VCaP (cell line): ENCODE results near the gene AIFM3.
"Not testable (repeated sequence)": the region's sequence is repeated elsewhere in the genome, so short reads cannot be mapped to it uniquely, and the experiment has no call there.

ENCODE experiments used
- H3K27ac ChIP-seq: fragments of 450-650 bp; 2 replicates; pipeline ENCODE4 v1.5.1; 2017
- TF ChIP-seq, protein P1 (sequence below): fragments of 450-650 bp; conservative IDR thresholded peaks from 2 replicates; pipeline ENCODE4 v1.5.1; 2017; ENCODE audit warnings: mild to moderate bottlenecking, moderate library complexity

AIFM3 gene

DNA sequence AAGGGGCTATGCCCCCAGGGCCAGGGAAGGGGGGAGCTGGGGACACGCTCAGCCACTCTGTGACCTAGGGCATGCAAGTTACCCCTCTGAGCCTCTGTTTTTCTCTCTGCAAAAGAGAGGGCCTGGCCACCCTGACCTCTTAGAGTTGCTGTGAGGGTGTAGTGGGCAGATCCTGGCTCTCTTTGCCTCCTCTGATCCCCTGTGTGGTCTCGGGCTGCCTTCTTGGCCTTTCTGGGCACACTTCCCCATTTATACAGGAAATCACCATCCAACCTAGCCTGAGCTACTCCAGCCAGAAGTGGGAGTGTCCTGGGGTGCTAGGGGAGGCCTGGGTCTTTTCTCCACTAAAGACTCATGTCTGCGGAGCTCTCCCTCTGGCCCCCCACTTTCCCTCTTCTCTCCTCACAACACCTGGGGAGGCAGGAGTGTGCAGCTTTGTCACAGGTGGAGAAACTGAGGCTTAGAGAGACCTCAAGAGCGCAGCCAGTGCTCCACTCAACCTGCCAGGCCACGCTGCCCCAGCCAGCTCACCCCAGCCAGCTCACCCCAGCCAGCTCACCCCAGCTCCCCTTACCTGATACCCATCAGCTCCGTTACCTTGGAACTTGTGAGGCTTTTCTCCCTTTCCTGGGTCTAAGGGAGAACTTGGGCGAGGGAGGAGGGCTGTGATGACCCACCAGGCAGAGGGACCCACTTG lies 1.4 kb downstream of the AIFM3 start:
- TF ChIP-seq, protein P1, sequence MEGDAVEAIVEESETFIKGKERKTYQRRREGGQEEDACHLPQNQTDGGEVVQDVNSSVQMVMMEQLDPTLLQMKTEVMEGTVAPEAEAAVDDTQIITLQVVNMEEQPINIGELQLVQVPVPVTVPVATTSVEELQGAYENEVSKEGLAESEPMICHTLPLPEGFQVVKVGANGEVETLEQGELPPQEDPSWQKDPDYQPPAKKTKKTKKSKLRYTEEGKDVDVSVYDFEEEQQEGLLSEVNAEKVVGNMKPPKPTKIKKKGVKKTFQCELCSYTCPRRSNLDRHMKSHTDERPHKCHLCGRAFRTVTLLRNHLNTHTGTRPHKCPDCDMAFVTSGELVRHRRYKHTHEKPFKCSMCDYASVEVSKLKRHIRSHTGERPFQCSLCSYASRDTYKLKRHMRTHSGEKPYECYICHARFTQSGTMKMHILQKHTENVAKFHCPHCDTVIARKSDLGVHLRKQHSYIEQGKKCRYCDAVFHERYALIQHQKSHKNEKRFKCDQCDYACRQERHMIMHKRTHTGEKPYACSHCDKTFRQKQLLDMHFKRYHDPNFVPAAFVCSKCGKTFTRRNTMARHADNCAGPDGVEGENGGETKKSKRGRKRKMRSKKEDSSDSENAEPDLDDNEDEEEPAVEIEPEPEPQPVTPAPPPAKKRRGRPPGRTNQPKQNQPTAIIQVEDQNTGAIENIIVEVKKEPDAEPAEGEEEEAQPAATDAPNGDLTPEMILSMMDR = no peak
- H3K27ac ChIP-seq = no peak overlapping the region

DNA sequence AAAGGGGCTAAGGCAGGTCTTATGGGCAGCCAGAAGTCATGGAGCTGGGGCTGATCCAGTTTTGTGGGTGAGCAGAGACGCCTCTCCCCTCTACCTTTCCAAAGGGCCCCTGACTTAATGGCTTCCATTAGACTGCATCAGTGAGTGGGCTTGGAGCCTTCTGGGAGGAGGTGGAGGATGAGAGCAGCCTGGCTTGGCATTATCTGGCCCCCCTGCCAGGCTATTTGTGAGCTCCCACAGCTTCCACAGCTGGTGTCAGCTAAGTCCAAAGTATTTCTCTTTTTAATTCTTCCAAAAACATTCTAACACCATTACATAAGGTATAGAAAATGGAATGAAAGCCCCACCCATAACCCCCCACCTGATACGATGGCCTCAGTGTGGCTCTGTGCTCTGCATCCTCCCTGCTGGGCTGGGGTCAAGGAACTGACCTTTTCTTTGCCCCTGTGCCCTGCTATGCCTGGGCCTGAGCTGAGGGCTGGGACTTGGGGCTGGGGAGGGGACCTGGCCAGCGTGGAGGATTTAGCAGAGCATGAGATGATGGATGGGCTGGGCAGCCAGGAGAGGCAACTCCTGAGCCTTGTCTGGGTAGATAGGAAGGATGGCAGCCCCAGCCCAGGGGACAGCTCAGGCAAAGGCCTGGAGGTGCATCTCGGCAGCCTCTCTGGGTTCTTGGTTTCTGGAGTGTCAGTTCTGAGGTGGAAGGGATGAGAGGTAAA lies 4.0 kb downstream of the AIFM3 start:
- TF ChIP-seq, protein P1 = no peak
- no peak overlapping the region for H3K27ac ChIP-seq

DNA sequence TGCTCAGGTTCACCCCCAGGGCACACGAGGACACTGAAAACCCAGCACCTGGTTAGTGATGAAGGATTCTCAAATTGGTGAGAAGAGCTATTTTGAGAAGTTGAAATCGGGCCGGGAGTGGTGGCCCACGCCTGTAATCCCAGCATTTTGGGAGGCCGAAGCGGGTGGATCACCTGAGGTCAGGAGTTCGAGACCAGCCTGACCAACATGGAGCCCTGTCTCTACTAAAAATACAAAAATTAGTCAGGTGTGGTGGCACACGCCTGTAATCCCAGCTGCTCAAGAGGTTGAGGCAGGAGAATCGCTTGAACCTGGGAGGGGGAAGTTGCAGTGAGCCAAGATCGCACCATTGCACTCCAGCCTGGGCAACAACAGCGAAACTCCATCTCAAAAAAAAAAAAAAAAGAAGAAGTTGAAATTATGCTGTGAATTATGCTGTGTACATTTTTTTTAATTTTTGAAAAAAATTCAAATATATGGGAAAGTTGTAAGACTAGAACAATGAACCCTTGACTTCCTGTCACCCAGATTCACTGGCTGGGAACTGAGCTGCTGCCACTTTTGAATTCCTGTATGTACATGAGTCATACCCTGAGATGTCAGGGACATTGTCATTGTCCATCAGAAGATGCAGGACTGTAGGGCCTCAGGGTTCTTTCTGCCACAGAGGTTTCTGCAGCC lies 5.1 kb downstream of the AIFM3 start:
- not testable (repeated sequence) for H3K27ac ChIP-seq

DNA sequence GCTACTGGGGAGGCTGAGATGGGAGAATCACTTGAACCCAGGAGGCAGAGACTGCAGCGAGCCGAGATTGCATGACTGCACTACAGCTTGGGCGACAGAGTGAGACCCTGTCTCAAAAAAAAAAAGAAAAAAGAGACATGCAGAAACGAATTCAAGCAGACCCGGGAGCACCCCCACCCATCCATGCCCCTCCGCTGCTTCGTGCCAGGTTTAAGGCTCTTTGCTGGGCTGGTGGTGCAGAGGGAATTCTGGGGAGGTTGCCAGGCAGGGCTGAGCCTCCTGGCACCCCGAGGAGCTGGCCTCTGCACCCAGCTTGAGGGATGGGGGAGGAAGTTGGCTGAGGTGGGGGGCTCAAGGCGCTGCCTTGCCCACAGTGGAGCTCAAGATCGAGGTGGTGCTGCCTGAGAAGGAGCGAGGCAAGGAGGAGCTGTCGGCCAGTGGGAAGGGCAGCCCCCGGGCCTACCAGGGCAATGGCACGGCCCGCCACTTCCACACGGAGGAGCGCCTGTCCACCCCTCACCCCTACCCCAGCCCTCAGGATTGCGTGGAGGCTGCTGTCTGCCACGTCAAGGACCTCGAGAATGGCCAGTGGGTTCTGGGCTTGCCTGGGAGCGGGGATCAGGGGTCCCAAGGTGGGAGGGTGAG lies 6.0 kb downstream of the AIFM3 start:
- H3K27ac ChIP-seq = no peak overlapping the region
- TF ChIP-seq, protein P1 = no peak

DNA sequence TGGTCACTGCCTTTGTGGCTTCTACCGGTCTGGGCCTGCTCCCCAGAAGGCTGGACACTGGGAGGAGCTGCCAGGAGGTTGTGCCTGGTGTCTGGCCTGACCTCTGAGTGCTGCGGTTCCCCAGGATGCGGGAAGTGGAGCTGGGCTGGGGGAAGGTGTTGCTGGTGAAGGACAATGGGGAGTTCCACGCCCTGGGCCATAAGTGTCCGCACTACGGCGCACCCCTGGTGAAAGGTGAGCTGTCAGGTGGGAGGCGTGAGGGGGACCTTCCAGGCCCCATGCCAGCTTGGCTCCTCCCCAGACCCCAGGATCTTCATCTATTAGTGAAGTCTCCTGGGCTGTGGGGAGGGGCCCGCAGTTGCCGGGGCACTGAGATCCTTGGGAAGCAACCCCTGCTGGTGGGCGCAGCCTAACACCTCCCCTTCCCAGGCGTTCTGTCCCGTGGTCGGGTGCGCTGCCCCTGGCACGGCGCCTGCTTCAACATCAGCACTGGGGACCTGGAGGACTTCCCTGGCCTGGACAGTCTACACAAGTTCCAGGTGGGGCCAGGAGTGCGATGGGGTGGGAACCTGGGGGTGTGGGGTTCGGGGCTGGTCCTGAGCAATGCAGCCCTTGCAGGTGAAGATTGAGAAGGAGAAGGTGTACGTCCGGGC lies 6.7 kb downstream of the AIFM3 start:
- TF ChIP-seq, protein P1 = no peak

DNA sequence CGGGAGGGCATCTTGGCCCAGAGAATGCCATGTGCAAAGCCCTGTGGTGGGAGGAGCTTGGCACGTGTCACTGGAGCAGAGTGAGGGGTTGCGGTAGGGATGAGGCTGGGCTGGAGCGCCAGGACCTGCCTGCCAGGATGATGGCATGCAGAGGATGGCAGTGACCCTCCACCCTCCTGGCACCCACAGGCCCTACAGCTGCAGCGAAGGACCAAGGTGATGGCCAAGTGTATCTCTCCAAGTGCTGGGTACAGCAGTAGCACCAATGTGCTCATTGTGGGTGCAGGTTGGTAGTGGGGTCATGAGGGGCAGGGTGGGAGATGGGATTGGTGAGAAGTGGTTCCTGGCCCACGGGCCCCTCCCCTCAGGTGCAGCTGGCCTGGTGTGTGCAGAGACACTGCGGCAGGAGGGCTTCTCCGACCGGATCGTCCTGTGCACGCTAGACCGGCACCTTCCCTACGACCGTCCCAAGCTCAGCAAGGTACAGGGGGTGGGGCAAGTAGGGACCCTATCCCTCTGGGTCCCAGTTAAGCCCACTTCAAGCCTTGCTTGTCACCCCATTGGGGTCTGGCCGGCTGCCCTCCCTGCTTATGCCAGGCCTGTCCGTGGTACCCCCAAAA lies 7.4 kb downstream of the AIFM3 start:
- TF ChIP-seq, protein P1 = no peak
- no peak overlapping the region for H3K27ac ChIP-seq

More for the DNA sequence above, 6.7 kb downstream of the AIFM3 start:
- H3K27ac ChIP-seq = no peak overlapping the region

DNA sequence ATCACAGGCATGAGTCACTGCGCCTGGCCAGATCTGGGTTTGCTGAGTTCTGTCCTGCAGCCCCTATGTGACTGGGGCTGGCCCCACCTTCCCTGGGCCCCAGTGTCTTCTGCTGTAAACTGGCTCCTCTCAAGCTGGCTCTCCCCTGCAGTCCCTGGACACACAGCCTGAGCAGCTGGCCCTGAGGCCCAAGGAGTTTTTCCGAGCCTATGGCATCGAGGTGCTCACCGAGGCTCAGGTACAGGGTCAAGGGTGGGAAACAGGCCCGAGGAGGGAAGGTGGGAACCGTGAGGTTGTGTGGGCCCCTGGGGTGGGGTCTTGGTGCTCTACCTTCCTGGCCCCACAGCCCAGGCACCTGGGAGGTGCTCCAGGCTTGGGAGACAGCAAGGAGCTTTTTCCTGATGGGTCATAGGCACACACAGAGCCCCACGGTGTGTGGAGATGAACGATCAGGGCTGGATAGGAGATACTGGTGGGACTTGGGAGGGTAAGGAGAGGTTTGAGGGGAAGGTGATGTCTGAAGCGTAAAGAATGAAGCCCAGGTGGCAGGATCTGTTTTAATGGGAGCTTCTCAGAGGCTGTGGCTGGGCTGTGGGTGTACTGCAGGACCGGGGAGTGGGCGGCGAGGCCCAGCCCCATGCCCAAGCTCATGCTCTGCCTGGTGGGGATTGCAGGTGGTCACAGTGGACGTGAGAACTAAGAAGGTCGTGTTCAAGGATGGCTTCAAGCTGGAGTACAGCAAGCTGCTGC lies 8.7 kb downstream of the AIFM3 start:
- no peak overlapping the region for H3K27ac ChIP-seq
- TF ChIP-seq, protein P1 = no peak
